GM21825 (cell line): Measurements from ENCODE around the gene UTF1.
"Not testable (repeated sequence)": the region's sequence is repeated elsewhere in the genome, so short reads cannot be mapped to it uniquely, and the experiment has no call there.

Experiments used
- ATAC-seq: cut with Tn5 transposase; IDR thresholded peaks from one replicate; pipeline ENCODE4 v1.9.1; 2021; ENCODE audit warnings: mild to moderate bottlenecking, moderate library complexity; ENCODE audit not compliant: unreplicated experiment

Gene UTF1

DNA sequence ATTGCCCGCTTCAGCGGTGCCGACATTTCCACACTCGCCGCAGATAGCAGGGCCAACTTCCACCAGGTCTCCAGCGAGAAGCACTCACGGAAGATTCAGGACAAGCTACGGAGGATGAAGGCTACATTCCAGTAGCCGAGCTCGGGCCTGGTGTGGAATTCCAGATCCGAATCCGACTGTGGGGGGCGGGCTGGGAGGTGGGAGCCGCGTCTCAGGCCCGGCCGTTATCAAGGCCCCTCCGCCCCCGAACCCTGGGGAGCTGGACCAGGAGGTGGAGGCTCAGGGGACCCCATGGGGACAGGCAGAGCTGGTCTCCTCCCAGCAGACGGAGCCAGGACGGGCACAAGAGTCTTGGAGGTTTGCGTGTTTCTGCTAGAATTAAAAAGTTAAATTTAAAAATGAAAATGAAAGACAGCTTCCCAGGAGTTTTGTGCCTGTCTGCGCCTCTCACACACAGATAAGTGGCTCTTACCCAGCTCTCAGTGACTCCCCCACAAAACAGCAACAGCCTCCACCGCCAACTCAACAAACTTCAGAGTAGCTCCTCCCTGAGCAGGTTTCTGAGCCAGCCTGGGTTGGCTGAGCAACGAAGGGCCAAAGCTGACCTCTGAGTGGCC, 5.2 kb upstream of the UTF1 start:
- ATAC-seq: no peak

DNA sequence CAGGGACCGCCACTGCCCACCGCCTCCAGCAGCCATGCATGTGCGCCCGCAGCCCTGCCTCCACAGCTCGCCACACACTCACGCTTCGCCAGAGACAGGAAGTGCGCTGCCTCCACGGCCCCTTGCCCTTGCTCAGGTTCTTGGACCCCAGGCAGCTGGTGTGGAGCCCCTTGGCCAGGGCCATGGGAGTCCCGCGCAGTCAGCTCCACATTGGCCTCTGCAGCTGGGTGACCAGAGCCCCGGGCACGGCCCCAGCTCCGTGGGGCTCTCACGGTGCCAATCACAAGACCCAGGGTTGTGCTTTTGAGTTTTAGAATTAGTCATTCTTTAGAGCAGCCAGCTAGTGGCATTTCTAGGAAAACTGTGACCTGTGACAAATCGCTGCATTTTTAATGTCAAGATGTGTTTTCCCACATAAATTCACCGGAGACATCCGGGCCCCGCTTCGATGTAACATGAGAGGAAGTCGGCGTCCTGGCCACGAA, 4.3 kb upstream of the UTF1 start:
- no peak for ATAC-seq

DNA sequence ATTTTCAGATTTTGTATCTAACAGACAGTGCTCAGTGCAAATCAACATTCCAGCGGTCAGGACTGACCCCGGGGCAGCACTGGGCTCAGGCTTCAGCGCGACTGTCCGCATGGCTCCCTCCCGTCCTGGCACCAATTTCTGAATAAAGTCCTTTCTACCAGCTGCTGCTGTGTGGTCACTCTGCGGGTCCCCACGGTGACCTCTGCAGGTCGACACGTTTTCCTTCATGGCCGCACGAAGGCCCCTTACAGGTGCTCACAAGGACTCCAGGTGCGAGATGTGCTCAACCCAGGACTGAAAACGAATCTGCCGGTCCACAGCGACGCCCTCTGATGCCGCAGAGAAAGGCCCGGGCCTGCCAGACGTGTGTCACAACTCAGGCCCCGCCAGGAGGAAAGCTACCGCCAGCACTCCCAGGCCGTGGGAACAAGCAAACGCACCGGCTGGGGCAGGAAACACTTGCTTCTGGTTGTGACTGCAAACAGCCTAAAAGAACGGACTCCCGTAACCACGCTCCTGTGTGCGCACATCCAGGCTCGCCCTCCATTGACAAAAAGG, 3.7 kb upstream of the UTF1 start:
- no peak for ATAC-seq

DNA sequence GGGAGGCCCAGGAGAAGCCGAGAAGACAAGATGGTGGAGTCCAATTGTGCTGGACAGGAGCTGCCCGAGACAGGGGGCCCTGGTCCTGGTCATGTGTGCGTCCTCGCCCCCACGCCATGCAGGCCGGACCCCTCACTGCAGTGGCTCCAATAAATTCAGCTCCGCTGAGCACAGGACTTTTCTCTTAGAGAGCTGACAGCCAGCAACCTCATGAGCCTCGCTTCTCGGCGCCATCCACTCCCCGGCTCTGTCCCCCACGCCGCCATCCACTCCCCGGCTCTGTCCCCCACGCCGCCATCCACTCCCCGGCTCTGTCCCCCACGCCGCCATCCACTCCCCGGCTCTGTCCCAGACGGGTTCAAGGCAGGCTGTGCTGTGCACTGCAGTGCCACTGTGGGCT, 2.8 kb upstream of the UTF1 start:
- ATAC-seq: no peak

DNA sequence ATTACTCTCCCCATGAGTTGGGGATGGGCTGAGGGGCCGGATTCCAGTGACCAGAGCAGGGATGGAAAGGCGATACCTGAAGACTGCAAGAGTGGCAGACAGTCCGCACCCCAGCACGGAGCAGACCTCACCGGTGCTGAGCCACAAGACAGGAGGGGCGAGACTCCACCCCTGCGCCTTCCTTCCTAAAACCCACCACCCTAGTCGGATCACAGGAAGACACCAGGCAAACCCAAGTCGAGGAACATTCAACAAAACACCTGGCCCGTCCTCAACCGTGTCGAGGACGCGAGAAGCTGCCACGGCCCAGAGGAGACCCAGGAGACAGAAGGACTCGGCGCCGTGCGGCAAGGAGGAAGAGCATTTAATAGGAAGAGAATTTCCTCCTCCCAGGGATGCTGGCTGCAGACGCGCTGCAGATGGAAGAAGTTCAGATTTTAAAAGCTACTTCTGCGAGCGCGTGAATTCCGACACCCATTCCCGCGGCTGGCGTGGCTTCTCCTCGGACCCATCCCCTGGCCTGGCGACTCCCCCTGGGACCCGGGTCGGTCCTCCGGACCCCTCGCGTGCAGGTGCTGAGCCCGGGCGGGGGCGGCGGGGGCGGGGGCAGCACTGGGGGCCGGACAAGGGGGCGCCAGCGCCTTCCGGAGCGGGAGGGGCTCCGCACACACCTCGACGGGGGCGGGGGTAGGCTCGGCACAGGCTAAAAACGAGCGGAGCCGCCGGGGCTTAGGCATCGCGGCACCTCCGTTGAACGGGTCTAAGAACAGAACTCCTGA, 563 bp upstream of the UTF1 start:
- no peak for ATAC-seq

DNA sequence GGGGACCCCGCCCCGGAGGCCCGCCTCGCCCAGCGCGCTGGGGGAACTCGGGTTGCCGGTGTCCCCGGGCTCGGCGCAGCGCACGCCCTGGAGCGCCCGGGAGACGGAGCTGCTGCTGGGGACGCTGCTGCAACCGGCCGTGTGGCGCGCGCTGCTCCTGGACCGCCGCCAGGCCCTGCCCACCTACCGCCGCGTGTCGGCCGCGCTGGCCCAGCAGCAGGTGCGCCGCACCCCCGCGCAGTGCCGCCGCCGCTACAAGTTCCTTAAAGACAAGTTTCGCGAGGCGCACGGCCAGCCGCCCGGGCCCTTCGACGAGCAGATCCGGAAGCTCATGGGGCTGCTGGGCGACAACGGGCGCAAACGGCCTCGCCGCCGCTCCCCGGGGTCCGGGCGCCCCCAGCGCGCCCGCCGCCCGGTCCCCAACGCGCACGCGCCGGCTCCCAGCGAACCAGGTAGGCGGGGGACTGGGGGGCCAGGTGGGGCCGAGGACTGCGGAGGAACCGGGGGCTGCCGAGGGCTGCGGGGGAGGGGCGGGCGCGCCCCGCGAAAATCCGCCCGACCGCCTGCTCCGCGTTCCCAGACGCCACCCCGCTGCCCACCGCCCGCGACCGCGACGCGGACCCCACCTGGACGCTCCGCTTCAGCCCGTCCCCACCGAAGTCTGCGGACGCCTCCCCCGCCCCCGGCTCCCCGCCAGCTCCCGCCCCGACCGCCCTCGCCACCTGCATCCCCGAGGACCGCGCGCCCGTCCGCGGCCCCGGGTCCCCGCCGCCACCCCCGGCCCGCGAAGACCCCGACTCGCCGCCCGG, 574 bp downstream of the UTF1 start:
- ATAC-seq: no peak

DNA sequence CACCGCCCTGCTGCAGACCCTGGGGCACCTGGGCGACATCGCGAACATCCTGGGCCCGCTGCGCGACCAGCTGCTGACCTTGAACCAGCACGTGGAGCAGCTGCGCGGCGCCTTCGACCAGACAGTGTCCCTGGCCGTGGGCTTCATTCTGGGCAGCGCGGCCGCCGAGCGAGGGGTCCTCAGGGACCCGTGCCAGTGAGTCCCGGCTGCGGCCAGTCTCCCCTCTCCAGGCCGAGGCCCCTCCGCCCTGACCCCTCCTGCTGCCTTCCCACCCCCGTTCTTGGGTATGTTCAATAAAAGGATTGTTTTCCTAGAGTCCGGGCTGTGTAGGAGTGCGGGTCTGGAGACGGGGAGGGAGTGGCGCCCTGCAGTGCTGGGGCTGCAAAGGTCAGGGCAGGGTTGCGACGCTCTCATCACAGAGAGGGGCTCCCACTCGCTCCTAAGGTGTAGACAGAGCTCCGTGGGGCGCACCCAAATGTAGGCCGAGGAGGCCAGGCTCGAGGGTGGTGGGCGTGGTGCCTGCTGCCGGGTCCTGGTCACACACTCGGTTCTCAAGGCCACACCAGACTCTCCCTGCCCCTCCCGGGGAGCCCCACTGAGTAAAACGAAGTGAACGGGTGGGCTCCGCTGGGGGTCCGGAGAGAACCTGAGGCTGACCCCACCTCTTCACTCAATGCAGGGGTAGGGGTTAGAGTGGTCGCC, 1.4 kb downstream of the UTF1 start:
- no peak for ATAC-seq

DNA sequence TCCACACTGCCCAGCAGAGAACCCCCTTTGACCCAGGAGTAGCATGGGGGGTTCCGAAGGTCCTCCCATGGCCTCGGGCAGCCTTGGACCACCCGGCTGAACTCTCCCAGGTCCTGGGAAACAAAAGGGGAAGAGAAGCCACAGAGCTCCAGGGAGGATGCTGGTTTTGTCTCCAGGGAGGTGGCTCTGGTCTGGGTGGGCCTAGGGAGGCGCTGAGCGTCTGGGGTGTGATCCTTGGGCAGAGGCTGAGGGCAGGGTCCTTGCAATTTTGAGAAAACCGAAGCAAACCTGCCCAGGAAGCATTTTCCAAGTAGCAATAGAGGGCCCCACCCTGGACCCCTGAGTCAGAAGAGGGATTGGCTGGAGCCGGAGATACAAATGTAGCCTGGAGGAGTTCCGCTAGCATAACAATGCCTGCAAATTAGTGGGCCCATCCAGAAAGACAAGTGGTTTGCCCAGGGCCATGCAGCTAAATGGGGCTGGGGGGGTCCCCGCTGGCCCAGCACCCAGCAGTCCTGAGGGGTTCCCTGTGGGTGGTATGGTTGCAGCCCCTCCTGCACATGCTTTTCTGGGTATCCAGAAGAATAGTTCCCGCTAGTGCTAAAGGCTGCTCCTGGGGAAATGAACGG, 2.0 kb downstream of the UTF1 start:
- no peak for ATAC-seq

DNA sequence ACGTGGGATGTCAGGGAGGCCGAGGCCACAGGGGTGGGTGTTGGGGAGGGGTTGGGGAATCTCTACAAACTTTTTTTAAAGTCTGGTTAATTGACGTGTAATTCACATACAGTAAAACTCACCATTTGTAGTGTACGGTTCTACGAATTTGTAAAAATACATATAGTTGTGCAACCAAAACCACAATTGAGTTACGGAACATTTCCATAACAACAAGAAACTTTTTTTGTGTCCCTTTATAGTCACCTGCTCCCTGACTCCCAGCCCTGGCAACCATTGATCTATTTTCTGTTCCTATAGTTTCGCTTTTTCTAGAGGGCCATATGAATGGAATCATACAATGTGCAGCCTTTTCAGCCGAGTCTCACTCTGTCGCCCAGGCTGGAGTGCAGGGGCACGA, 4.8 kb downstream of the UTF1 start:
- ATAC-seq: not testable (repeated sequence)

DNA sequence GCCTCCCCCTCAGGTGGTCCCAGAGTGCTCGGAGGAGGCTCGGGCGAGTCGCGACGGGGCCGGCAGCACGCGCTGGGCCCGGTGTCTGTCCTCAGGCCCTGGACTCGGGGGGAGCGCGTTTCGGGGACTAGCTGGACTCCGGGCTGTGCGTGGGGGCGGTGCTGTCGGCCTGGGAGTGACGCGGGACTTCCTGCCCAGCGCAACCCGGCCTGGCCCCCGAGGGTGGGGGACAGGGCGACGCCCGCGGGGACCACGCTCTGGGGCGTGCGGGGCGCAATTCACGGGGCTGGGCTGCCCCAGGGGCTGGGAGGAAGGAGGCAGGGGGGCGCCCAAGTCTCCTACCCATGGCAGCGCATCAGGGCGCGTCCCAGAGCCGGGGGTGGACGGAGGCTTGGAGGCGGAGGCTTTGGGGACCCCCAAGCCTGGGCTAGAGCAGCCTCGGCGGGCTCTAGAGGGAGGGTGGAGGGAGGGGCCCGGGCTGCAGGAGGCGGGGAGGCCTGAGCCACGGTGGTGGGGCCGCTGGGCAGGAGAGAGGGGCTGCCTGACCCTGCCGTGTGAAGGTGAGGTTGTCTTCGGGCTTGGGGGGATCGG, 5.3 kb downstream of the UTF1 start:
- ATAC-seq: no peak

DNA sequence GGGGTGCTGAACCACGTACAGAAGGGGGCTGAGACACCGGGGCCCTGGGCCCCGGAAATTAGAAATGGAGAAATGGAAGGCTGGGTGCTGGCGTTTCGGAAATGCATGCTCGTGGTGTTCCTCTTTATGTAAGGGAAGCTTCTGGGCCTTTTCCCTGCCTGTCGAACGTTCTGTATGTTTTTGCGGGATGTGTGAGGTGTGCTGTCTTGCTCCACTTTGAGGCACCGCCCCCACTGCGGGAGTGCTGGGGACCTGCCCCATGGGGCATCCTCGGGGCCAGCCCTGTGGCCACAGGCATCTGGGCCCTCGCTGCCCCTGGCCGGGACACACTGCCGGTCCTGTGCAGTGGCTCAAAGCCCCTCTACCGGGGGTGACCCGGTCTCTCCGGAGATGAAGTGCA, 5.9 kb downstream of the UTF1 start:
- no peak for ATAC-seq

DNA sequence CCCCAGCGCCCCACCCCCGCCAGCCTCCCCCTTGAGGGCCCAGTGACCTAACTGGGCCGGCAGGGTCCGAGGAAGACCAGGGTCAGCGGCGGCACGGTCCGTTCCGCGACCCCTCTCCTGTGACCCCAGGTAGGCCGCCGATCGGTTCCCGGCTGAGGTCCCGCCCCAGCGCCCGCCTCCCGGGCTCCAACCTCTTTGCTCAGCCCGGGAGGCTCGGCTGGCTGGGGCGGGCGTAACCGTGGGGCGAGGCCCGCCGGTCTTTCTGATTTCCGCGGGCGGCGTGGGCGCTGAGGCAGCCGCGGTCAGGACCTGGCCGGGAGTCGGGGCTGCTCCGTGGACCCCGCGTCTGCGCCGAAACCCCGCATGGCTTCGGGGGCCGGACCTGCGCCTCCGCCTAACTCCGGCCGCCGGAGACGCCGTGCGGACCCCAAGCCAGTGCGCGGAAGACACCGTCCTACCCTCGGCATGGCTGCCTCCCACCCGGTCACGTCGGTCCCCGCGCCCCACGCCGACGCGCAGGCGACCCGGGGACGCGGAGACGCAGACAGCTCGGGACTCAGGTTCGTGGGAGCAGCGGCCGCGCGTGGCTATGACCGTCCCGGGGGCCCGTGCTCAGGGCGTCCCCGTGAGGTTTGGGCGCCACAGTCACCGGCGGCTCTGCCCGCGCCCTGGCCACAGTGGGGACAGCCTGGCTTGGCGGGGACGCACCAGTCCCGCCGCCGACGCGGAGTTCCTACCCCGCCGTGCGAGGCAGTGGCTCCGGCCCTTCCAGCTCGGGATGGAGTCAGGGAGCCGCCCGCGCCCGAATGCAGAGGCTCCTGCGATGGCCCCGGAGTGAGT, 6.6 kb downstream of the UTF1 start:
- ATAC-seq: no peak

DNA sequence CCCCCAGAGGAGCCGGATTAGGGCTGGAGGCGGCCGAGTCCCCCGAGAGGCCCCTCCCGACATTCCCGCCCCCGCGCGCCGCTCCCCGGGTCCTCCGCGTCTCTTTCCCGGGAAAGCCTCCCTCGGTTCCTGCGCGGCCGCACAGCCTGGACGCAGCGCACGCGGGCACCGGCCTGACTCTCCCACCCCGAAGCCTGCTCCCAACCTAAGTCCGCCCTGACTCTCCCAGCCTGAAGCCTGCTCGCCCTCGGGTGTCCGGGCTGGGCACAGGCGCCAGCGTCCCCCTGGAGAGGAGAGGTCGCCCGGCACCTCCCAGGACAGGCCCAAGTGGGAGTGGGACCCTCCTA, 7.2 kb downstream of the UTF1 start:
- no peak for ATAC-seq

DNA sequence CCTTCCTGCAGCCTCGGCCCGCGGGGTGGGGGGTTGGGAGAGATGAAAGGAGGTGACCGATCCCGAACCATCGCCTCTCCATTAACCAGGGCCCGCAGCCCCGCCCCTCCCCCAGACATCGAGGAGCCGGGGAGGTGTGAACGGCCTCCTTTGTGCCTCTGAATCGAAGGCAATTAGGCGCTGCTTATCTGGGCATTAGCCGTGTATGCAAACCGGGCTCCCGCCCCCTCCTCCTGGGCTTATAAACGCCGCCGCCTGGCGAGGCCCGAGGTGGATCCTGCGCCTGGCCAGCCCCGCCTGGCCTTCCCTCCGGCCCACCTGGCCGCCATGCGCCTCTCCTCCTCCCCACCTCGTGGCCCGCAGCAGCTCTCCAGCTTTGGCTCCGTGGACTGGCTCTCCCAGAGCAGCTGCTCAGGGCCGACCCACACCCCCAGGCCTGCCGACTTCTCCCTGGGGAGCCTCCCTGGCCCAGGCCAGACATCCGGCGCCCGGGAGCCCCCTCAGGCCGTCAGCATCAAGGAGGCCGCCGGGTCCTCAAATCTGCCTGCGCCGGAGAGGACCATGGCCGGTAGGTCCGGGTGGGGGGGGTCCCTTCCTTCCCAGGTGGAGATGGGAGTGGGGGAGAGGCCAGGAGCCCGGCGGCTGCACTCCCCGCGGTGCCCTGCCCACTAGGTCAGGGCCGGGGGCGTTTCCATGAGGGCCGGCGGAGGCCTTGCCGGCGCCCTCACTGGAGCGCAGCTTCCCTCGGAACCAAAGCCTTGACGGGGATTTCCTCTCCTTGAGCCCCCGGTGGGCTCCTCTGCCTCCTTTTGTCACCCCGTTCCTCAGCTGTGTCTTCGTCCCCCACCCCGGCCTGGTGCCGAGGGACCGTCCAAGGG, 7.8 kb downstream of the UTF1 start, which contains the start of gene VENTX:
TSS of gene VENTX (plus strand) at position 268 of the 878 bp plus-strand sequence. CDS start at position 328, 60 bp downstream.
- ATAC-seq: no peak

DNA sequence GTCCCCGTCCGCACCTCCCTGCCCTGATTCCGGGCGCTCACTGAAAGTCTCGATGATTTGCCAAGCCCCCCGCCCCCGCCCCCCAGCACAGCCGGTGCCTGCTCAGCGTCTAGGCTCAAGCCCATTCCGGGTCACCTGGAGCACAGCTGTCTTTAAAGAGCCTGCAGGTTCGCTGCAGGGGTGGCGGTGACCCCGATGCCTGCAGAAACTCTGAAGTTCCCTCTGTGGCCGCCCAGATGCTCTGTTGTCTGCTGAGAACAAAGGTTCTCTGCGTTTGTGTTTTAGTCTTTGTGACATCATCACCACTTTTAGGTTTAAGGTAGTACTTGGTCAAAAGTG, 8.4 kb downstream of the UTF1 start:
- no peak for ATAC-seq

DNA sequence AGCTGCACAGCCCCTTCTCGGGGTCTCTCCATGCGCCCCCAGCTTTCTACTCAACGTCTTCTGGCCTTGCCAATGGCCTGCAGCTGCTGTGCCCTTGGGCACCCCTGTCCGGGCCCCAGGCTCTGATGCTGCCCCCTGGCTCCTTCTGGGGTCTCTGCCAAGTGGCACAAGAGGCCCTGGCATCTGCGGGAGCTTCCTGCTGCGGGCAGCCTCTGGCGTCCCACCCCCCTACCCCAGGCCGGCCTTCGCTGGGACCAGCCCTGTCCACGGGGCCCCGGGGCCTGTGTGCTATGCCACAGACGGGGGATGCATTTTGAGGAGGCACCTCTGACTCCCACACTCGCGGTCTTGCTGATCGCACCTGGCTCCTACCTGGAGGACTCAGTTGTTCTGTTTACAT, 10.0 kb downstream of the UTF1 start:
- ATAC-seq: no peak

DNA sequence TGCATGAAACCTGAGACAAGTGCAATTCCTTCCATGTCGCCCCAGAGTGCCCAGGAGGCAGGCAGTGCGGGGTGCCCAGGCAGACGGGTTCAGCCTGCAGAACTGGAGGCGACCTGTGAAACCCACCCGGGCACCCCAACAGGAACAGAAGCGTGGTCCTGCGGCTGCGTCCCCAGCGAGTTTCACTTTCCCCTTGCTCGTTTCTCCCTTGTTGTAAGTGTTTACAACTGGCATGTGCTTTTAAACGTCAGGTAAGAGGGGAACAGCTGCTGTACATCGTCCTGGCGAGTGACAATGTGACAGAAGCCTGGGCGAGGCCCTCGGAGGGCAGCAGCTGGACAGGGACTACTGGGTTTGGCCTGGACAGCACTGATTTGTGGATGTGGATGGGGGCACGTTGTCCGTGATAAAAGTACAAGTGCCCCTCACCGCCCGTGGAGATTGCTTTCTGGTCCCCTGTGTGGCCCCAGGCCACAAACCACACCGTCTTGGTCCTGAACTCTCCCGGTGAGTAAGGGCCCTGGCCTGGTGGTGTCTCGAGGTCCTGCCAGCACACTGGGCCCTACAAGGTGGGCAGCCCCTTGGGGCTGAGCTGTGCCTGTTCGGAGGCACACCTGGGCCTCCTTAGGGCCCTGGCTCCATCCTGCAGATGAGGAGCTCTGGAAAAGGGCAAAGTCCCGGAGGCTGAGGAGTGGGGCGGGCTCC, 11.6 kb downstream of the UTF1 start:
- ATAC-seq: peak; percentile 49
